ENCODE measurements around the gene PTPRN2.

GRCh38 chr7:158582089-158582456, 5.5 kb downstream of the PTPRN2 start:
- TF ChIP-seq EZH2 (IDR thresholded peaks at IDR 0.05; ENCODE audit: borderline replicate concordance, low read length) (no peak), CTCF (conservative IDR thresholded peaks at IDR 0.05 in 1 of 2, IDR thresholded peaks at IDR 0.05 in 1 of 2; ENCODE audit: extremely low read depth in 1 of 2, insufficient read depth in 1 of 2, low read depth in 1 of 2, low read length in 2 of 2) (no peak)

Measured in mammary epithelial cell (primary cell).